HG02588 (cell line): ENCODE data around the gene RTN4R.
"Not testable (repeated sequence)": the region's sequence is repeated elsewhere in the genome, so short reads cannot be mapped to it uniquely, and the experiment has no call there.

Experiments used
- ATAC-seq: cut with Tn5 transposase; IDR thresholded peaks from one replicate; pipeline ENCODE4 v1.9.1; 2021; ENCODE audit warnings: mild to moderate bottlenecking, moderate library complexity; ENCODE audit not compliant: unreplicated experiment

The RTN4R gene

GRCh38 chr22:20272700-20273099, 4.6 kb upstream of the RTN4R start:
- no peak for ATAC-seq

DNA sequence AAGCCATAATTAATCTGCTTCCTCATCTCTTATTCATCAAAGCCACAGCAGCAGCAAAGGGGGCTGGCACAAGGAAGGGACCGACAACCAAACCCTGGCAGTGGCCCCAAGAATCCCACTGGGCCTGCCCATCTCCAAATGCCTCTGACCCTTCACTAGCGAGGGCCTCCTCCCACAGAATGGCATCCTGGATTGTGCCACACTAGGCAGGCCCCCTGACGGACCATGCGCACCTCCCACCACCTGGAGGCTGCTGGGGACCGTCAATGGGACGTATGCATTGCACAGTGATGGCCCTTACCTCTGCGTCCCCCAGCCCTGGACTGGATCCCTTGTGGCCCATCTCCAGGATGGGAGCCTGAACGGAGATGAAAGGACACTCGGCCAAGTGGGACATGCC, 4.1 kb upstream of the RTN4R start:
- no peak for ATAC-seq

- no peak for ATAC-seq
These were observed 3.2 kb upstream of the RTN4R start for GRCh38 chr22:20271114-20271994.

DNA sequence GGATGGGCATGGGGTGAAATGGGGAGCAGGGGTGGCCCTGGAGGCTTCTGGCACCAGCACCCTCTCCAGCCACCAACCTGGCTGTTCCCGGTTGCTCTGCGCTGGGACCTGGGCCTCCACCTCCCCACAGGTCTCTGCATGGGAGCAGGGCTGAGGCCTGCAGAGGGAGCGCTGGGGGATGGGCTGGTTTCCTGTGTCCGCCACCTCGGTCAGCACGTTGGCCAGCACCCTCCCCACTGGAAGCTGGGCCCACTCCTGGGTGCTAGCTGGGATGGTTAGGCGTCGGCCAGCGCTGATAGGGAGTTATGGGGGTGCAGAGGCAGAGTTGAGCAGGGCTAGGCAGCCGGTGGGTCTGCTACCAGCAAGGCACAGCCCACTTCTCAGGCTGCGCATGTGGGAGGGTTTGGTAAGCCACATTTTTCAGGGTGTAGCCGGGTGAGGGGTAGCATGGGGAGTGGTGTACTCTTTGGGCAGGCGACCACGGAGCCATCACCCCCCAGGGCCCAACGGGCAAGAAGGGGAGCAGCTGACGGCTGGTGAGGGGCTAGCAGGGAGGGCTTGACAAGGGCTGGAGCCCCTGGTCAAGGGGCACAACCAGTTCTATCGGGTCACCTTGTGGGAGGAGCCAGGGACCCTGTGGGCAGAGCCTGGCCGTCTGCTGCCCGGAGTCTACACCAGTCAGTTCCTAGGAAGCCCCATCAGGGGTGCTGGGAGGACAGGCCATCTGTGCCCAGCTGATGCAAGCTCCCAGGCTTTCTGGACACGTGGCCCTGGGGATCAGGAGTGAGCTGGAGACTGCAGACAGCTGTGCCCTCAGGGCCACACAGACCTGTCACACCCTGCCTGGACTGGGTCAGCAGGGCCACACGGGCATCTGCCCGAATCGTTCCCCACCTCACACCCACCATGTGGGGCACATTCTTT, 2.3 kb upstream of the RTN4R start:
- not testable (repeated sequence) for ATAC-seq

DNA sequence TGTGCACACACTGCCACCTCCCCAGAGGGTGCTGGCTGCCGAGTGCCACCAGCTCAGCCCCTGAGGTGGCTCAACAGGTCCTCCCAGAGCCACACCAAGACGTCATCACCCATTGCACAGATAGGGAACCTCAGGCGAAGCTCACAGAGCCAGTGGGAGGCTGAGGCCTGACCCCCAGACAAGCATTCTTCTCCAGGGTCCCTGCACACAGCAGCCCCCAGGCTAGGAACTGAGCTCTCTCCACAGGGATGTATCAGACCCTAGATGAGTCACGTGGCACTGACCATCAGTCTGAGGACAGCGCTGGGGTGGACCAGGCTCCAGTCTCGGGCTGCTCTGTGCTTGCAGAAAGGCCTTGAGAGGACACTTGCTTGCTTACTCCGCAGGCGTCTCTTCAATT, 1.6 kb upstream of the RTN4R start:
- ATAC-seq = not testable (repeated sequence)

- ATAC-seq = not testable (repeated sequence)
These were observed 1.1 kb upstream of the RTN4R start for GRCh38 chr22:20269201-20269600.

DNA sequence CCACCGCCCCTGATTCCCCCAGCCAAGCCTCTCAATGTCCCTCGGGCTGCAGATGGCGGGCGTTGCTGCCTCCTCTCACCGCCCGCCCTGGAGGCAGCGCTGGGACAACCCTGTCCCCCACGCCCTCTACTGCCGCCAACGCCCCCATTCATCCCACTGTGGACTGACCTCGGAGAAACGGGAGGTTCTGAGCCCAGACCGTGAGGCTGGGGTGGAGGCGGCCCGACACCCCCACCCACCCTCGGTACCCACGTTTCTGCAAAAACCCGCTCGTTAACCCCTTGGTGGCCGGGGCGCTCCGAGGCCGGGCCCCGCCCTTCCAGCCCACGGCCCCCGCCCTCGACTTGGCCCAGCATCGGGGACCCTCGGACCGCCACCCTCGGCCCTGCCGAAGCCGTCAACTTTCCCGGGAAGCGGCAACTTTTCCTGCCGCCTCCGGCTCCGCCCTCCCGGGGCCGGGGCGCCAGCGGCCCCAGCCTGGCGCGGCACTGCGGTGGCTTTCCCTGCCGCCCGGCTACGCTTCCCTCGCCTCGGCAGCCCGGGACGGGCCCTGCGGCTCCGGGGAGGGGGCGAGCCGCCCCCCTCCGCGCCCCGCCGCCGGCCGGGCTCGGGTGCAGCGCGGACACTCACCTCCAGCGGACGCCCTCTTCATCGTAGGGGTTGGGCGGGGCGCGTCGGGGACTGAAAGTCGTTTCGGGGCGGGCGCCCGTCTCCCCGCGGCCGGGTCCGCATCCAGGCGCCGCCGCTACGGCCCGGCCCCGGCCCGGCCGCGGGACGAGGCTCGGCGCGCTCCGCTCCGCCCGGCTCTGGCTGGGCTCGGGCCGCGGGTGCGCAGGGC, 458 bp downstream of the RTN4R start:
- ATAC-seq = no peak

DNA sequence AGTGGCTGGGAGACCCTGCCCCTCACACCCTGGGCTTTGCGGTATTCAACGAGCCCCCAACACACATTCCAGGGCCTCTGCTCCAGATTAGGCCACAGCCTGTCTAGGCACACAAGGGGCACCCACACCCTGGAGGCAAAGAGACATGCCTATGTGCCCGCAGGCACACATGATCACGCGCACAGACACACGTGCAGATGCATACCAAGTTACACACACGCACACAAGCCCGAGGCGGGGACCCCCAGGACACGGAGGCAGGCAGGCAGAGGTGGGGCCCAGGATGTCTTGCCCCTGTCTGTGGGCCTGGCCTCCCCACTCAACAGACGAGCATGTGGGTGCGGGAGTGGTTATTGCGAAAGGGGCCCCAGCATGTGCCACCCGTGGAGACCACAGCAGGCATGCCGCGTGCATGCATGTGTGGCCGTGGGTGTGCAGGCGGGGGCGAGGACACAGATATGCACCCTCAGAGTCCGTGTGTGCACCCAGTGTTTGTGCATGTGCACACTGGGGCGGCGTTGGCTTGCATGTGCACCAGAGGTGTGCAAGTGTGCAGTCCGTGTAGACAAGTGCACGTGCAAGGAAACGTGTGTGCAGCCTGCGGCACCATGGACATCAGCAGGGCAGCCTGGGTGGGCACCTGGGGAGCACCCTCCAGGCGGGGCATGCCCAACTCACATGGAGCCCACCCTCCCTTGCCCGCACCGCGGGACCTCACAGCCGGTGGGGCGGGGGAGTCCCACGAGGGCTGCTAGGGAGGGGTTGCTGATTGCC, 1.3 kb downstream of the RTN4R start:
- not testable (repeated sequence) for ATAC-seq

- not testable (repeated sequence) for ATAC-seq
These were observed 2.1 kb downstream of the RTN4R start for GRCh38 chr22:20265772-20266666.

DNA sequence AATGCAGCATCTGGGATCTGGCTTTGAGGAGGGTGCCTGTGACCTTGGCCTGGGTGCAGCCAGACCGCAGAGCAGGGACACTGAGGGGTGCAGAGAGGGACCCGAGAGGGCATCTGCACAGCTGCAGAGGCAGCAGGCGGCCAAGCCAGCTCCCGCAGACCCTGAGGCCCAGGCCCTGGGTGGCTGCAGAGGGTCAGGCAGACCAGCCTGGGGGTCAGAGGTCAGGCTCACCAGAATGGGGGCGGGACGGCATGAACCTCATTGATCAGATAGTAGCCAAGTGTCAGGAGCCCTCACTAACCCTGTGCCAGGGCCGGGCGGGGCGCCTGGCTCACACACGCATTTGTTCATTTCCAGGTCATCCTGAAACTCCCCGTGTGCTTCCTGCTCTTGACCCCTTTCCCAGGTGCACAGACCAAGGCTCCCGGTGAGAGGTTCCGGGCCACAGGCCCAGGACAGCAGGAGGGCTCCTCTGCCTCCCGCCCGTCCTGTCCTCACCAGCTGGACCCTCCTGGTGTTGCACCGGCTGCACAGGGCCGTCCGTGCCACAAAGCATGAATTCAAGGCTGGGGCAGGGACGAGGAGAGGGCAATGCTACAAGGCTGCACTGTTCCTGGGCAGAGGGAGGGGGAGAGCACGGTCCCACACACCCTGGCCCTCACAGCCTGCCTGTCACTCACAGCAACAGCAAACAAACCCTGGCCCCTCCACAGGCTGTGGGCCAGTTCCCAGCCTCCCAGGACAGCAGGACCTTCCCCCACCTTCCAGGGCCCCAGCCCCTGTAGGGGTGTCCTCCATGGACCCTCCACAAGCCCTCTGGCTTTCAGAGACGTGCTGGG, 3.3 kb downstream of the RTN4R start:
- no peak for ATAC-seq

- not testable (repeated sequence) for ATAC-seq
These were observed 4.5 kb downstream of the RTN4R start for GRCh38 chr22:20263404-20264281.

DNA sequence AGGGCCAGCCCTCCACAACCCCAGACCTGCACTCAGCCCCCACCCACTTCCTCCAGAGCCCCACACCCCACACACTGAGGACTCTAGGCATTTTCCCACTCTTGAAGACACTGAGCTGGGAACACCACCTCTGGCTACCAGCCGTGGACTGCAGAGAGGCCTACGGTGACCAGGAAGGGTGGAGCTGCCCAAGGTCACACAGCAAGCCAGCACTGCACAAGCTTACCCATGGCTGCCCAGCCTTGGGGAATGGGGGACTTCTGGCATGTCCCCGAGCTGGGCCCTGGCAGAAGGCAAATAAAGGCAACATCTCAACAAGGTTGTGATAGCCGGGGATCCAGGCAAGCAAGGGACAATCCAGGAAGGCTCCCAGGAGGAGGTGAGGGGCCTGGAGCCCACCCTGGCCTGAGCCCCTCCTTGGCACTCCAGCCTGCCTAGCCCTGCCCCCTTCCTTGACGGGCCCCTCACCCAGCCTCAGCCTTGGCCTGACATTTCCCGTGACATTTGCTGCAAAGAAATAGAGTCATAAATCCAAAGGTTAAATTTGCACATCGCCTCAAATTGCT, 5.5 kb downstream of the RTN4R start:
- ATAC-seq = no peak

DNA sequence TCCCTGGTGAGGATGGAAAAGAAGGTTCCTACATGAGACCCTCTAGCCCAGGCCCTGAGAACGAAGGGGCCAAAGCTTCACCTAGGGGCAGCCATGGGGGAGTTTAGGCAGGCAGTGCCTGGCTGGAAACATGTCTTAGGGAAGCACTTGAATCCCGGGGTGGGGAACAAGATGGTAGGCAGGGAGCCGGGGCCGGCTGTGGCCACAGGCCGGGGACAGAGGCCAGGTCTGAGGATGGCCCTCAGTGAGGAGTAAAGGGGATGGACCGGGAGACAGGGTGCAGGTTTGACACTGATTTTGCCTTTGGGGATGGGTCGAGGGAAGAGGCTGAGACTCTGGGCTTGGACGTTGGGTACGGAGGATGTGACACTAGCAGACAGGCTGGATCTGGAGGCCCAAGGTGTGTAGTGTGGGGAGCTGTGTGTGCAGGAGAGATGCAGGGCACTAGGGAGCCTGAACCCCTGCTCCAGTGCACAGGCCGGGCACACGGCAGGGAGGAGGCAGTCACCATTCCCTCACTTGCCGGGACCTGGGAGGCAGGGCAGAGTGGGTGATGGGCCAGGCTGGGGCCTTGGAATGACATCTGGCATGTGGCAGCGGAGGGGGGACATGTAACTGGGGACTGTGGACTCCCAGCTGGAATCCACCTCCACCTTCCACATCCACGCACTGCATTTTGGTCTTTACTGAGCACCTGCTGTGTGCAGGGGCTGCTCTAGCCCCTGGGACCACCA, 6.1 kb downstream of the RTN4R start:
- no peak for ATAC-seq

DNA sequence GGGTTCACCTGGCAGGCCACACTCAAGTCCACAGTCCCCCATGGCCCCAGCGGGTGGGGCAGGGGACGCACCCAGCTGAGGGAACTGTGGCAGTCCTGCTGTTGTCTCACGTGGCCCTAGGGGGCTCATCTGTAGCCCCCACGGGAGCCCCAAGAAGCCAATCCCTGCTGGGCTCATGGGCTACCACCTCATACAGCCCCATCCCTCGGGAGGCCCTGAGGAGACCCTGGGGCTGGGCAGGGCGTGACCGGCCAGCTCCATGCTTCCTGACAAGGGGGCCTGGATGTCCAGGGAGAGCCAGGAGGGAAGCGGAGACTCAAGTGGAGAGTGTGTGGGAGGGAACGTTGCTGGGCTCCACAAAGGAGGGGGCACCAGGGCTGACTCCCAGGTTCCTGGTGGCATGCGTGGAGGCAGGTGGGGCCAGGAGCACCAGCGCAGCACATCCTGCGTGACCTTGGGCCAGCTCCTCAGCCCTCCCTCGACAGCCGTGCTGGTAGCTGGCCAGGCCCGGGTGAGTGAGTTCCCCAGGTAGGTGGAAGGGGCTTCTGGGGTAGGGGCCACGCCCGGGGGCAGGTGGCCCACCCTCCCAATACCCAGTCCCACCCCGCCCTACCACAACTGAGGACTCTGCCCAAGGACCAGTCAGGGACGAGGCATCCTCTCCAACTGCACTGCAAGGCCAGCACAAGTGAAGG, 7.9 kb downstream of the RTN4R start:
- ATAC-seq = no peak

DNA sequence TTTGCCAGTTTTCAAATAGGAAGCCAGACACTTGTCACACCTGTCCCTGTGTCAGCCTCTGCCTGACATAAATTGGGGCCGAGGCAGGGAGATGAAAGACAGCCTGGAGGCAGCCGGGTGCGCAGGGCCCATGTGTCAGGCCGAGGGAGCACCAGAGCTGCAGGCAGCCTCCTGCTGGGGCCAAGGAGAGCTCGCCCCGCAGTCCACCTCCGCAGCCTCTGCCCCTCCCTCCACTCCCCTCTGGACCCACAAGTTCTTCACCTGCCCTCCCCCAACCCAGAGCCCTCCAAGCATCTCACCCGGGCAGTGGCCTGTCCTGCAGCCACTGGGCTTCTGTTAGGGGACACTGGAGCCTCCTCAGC, 8.8 kb downstream of the RTN4R start:
- no peak for ATAC-seq
